K562 (cell line): ENCODE results near the gene PRR36. TPM values are rescaled to one million over a fixed set of nuclear protein-coding genes. Genes with fewer than 3 reads are reported as not detected.
A peak's percentile ranks its signal among the peaks of the same experiment; 100 is the strongest.

Experiments
- ASH1L ChIP-seq: fragments of 450-650 bp; IDR thresholded peaks from 2 replicates; pipeline ENCODE4 v1.6.1; 2018; ENCODE audit warnings: borderline replicate concordance, mild to moderate bottlenecking, low read depth; ENCODE audit not compliant: partially characterized antibody
- CTBP1 ChIP-seq: fragments of 450-650 bp; IDR thresholded peaks from 2 replicates; pipeline ENCODE4 v1.6.1; 2016; ENCODE audit warnings: borderline replicate concordance
- EGR1 ChIP-seq: fragments of 450-650 bp; conservative IDR thresholded peaks from 2 replicates; pipeline ENCODE4 v1.6.1; 2017; ENCODE audit warnings: mild to moderate bottlenecking
- FOS ChIP-seq: IDR thresholded peaks from 3 replicates; pipeline ENCODE4 v1.6.1; 2011; ENCODE audit not compliant: insufficient read length; ENCODE audit errors: extremely low read depth
- FOXM1 ChIP-seq, 2 experiments: fragments of 450-650 bp in 1 of 2; sonication (generic) in 1 of 2; formaldehyde crosslinking in 1 of 2; IDR thresholded peaks; 2 replicates each; pipeline versions ENCODE4 v1.6.1 to v1.9.0; 2017 to 2022; ENCODE audit warnings: low read depth in 2 of 2, mild to moderate bottlenecking in 2 of 2, missing genetic modification reagents in 1 of 2, moderate library complexity in 1 of 2
- GABPA ChIP-seq: fragments of 200-800 bp; sonication (Bioruptor generic); conservative IDR thresholded peaks from 2 replicates; pipeline ENCODE4 v1.6.1; 2016; ENCODE audit warnings: low read depth, missing genetic modification characterization, missing compliant biosample characterization
- GTF2A2 ChIP-seq: IDR thresholded peaks from 2 replicates; pipeline ENCODE4 v1.6.1; 2016; ENCODE audit warnings: mild to moderate bottlenecking, missing genetic modification characterization, missing compliant biosample characterization
- GTF2F1 ChIP-seq: IDR thresholded peaks from 2 replicates; pipeline ENCODE4 v1.6.1; 2011; ENCODE audit warnings: low read depth, low read length, improper control_type of control experiment
- HMG20A ChIP-seq: fragments of 450-650 bp; formaldehyde crosslinking; conservative IDR thresholded peaks from 2 replicates; pipeline ENCODE4 v1.4.0; 2020; ENCODE audit warnings: mild to moderate bottlenecking, mixed read lengths
- KLF13 ChIP-seq: fragments of 450-650 bp; IDR thresholded peaks from 2 replicates; pipeline ENCODE4 v1.6.1; 2016; ENCODE audit warnings: missing genetic modification characterization, low read depth, mild to moderate bottlenecking, missing compliant biosample characterization, moderate library complexity, borderline replicate concordance
- MAZ ChIP-seq, 2 experiments: fragments of 450-650 bp in 1 of 2; sonication (generic) in 1 of 2; formaldehyde crosslinking; IDR thresholded peaks in 1 of 2; conservative IDR thresholded peaks in 1 of 2; 2 replicates each; pipeline versions ENCODE4 v1.4.0 to v1.5.0; 2020; ENCODE audit warnings: mild to moderate bottlenecking in 1 of 2, missing genetic modification reagents in 1 of 2
- MEIS2 ChIP-seq: fragments of 450-650 bp; IDR thresholded peaks from 2 replicates; pipeline ENCODE4 v1.6.1; 2014; ENCODE audit warnings: mild to moderate bottlenecking; ENCODE audit not compliant: partially characterized antibody
- MTF1 ChIP-seq: fragments of 250-450 bp; sonication (Bioruptor Pico); IDR thresholded peaks from 2 replicates; pipeline ENCODE4 v1.9.0; 2021; ENCODE audit warnings: moderate library complexity, mild to moderate bottlenecking, inconsistent platforms, borderline replicate concordance
- NFYB ChIP-seq: IDR thresholded peaks from 2 replicates; pipeline ENCODE4 v1.6.1; 2011; ENCODE audit warnings: mild to moderate bottlenecking, moderate library complexity; ENCODE audit not compliant: insufficient read length; ENCODE audit errors: extremely low read depth
- RBBP5 ChIP-seq: fragments of 200-600 bp; sonication (generic); IDR thresholded peaks from 2 replicates; pipeline ENCODE4 v1.6.1; 2012; ENCODE audit warnings: borderline replicate concordance, mild to moderate bottlenecking, low read length, control low read depth, inconsistent platforms; ENCODE audit not compliant: insufficient read depth, poor library complexity, severe bottlenecking
- ZC3H8 ChIP-seq: fragments of 450-650 bp; IDR thresholded peaks from 2 replicates; pipeline ENCODE4 v1.6.1; 2017
- ZNF174 ChIP-seq: fragments of 250-450 bp; sonication (Bioruptor Pico); IDR thresholded peaks from 2 replicates; pipeline ENCODE4 v1.4.0; 2020; ENCODE audit warnings: mild to moderate bottlenecking
- ZNF57 ChIP-seq: fragments of 450-650 bp; formaldehyde crosslinking; IDR thresholded peaks from 2 replicates; pipeline ENCODE4 v1.4.0; 2020; ENCODE audit warnings: mild to moderate bottlenecking, moderate library complexity
- polyA plus RNA-seq, 8 experiments: library from polyadenylated mRNA; depleted of rRNA in 4 of 8; stranded (reverse) in 5 of 8; unstranded in 3 of 8; fragments of >200 nt; fragmentation: Nextera tagmentation in 2 of 8; fragmentation: Illumina TruSeq in 1 of 8; extraction: Ambion mirVana in 2 of 8; extraction: Trizol in 1 of 8; gene quantifications; 2 replicates each; pipeline versions ENCODE4 v1.2.1 to v1.2.3, GENCODE V29; 2011 to 2014; ENCODE audit warnings: inconsistent platforms in 1 of 8, missing spikeins in 1 of 8
- total RNA-seq, 7 experiments: library from RNA; depleted of rRNA in 6 of 7; stranded (reverse); fragments of >200 nt in 6 of 7; fragmentation: Illumina TruSeq in 2 of 7; extraction: Trizol in 2 of 7; gene quantifications; 2 replicates each; pipeline versions ENCODE4 v1.2.1 to v1.2.3, GENCODE V29; 2011 to 2021; ENCODE audit warnings: low replicate concordance in 1 of 7
- TF ChIP-seq, protein P1 (sequence below): fragments of 250-450 bp; sonication (Bioruptor Pico); IDR thresholded peaks from 2 replicates; pipeline ENCODE4 v1.4.0; 2020; ENCODE audit warnings: mild to moderate bottlenecking
- TF ChIP-seq, protein P2 (sequence below), 2 experiments: IDR thresholded peaks in 1 of 2; conservative IDR thresholded peaks in 1 of 2; 2 replicates each; pipeline ENCODE4 v1.6.1; 2016; ENCODE audit warnings: low read depth in 2 of 2, mild to moderate bottlenecking in 1 of 2, missing compliant biosample characterization in 1 of 2, missing genetic modification characterization in 1 of 2, moderate library complexity in 1 of 2
- TF ChIP-seq, protein P3 (sequence below): IDR thresholded peaks from 2 replicates; pipeline ENCODE4 v1.6.1; 2011; ENCODE audit not compliant: insufficient read length; ENCODE audit errors: extremely low read depth
- TF ChIP-seq, protein P4 (sequence below): fragments of 250-450 bp; sonication (Bioruptor Pico); IDR thresholded peaks from 2 replicates; pipeline ENCODE4 v1.8.0; 2021; ENCODE audit warnings: moderate library complexity, mild to moderate bottlenecking, inconsistent platforms

PRR36 gene
- total and polyA plus RNA-seq, 9 of the 15 experiments (the other 6 are each of a cell fraction or from before 2014, with no cell fraction given): 0.05 to 0.42 (median 0.06) TPM; not detected in 6

DNA sequence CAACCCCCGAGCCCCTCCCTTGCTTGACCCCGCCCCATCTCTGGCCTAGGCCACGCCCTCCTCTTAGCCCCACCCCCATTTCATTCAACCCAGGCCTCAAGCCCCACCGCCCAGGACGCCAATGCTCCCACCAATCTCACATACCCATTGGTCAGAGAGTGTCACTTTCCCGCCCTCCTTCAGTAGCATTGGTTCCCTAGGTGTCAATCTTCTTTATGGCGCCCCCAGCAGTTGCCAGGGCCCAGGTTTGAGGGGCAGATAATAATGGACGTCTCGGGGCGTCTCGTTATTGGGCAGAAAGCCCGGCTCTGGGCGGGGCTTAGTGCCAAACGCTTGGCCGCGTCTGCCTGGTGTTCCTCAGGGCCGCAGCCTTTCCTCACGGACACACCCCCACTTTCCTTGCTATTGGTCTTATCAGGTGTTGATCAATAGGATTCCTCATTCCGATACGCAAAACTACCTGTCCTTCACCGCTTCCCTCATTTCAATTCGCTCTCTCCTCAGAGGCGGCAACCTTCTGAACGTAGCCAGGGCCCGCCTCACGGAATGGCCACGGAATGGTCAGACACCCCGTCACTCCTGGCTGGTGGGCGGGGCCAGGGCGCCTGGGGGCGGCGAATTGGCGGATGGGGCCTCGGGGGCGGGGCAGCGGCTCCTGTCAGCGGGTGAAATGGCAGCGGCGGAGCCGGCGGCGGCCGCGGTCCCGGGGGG, 44.5 kb downstream of the PRR36 start, which contains the start of gene EVI5L (continued):
- TF ChIP-seq RBBP5 (no peak), ASH1L (peak; percentile 100), FOS (peak; percentile 96), MTF1 (CRISPR knock-in tag) (no peak), GTF2F1 (no peak), ZNF174 (no peak), MEIS2 (peak; percentile 90), NFYB (peak; percentile 68), ZC3H8 (no peak), ZNF57 (CRISPR knock-in tag) (no peak), GABPA (tag) (peak; percentile 68), CTBP1 (peak; percentile 74), MAZ (CRISPR knock-in tag; conservative IDR thresholded peaks at IDR 0.05 in 1 of 2, IDR thresholded peaks at IDR 0.05 in 1 of 2) (peak; percentile 51 to 78; a peak in 2 of 4 replicates), EGR1 (peak; percentile 88), HMG20A (CRISPR knock-in tag) (no peak), KLF13 (peak; percentile 80; the same call in 1 of the 2 replicates), GTF2A2 (tag) (no peak), FOXM1 (IDR thresholded peaks at IDR 0.05; ENCODE audit: low read depth) (peak; percentile 76; the same call in 1 of the 2 replicates), FOXM1 (CRISPR knock-in tag; IDR thresholded peaks at IDR 0.05; ENCODE audit: low read depth) (no peak)
- TF ChIP-seq, protein P1, sequence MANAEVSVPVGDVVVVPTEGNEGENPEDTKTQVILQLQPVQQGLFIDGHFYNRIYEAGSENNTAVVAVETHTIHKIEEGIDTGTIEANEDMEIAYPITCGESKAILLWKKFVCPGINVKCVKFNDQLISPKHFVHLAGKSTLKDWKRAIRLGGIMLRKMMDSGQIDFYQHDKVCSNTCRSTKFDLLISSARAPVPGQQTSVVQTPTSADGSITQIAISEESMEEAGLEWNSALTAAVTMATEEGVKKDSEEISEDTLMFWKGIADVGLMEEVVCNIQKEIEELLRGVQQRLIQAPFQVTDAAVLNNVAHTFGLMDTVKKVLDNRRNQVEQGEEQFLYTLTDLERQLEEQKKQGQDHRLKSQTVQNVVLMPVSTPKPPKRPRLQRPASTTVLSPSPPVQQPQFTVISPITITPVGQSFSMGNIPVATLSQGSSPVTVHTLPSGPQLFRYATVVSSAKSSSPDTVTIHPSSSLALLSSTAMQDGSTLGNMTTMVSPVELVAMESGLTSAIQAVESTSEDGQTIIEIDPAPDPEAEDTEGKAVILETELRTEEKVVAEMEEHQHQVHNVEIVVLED: peak; percentile 63
- TF ChIP-seq, protein P2, sequence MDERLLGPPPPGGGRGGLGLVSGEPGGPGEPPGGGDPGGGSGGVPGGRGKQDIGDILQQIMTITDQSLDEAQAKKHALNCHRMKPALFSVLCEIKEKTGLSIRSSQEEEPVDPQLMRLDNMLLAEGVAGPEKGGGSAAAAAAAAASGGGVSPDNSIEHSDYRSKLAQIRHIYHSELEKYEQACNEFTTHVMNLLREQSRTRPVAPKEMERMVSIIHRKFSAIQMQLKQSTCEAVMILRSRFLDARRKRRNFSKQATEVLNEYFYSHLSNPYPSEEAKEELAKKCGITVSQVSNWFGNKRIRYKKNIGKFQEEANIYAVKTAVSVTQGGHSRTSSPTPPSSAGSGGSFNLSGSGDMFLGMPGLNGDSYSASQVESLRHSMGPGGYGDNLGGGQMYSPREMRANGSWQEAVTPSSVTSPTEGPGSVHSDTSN (CRISPR knock-in tag; IDR thresholded peaks at IDR 0.05; ENCODE audit: low read depth): peak; percentile 96
- TF ChIP-seq, protein P2 (tag; conservative IDR thresholded peaks at IDR 0.05; ENCODE audit: low read depth): peak; percentile 100
- TF ChIP-seq, protein P3, sequence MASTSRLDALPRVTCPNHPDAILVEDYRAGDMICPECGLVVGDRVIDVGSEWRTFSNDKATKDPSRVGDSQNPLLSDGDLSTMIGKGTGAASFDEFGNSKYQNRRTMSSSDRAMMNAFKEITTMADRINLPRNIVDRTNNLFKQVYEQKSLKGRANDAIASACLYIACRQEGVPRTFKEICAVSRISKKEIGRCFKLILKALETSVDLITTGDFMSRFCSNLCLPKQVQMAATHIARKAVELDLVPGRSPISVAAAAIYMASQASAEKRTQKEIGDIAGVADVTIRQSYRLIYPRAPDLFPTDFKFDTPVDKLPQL: no peak
- TF ChIP-seq, protein P4, sequence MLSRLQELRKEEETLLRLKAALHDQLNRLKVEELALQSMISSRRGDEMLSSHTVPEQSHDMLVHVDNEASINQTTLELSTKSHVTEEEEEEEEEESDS (CRISPR knock-in tag): no peak
